Stimulated activated CD4-positive, alpha-beta T cell treated with anti-CD3 and anti-CD28 coated beads, TNF-alpha, amount 100 ng/mL, for 4 hours (primary cell): ENCODE measurements around the gene PPOX.

Experiments
- DNase-seq, 3 experiments: peaks; one replicate each; pipeline ENCODE4 v3.0.0-alpha.2; 2020; ENCODE audit warnings: low read depth in 3 of 3

The PPOX gene

DNA sequence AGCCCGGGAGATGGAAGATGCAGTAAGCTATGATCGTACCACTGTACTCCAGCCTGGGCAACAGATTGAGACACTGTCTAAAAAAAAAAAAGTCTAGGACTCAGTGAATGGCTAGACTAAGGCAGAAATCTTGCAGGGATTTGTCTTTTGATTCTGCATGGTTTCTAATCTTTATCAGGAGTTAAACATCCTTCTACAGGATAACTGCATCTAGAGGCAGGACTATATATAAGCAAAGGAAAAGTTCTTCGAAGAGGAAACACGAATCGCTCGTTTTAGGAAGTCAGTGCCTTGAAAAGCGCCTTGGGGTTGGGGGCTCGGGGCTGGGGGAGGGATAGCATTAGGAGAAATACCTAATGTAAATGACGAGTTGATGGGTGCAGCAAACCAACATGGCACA is 13.1 kb upstream of the PPOX start:
- no peak for DNase-seq

GRCh38 chr1:161153682-161154337 is 12.4 kb upstream of the PPOX start, which contains the start of gene UFC1:
Gene UFC1, plus strand, starts transcription at chr1:161153978. Its CDS starts 20 bp downstream, at chr1:161153998.
- peak; percentile 59 to 66 (median 61) for DNase-seq

GRCh38 chr1:161157867-161158266 is 8.4 kb upstream of the PPOX start:
- DNase-seq: no peak

- DNase-seq: no peak
These were observed 7.8 kb upstream of the PPOX start for GRCh38 chr1:161158316-161159010.

- peak; percentile 85 to 87 (median 87) for DNase-seq
These were observed 6.9 kb upstream of the PPOX start, which contains the start of gene USP21 for GRCh38 chr1:161159087-161159912. Gene USP21, plus strand, starts transcription at chr1:161159500. Its CDS starts 1,141 bp downstream, at chr1:161160641.

GRCh38 chr1:161159913-161160243 is 6.3 kb upstream of the PPOX start:
- DNase-seq: no peak

- no peak for DNase-seq
These were observed 5.5 kb upstream of the PPOX start for GRCh38 chr1:161160671-161161145.

GRCh38 chr1:161161652-161162051 is 4.6 kb upstream of the PPOX start:
- DNase-seq: no peak

- no peak for DNase-seq
These were observed 4.2 kb upstream of the PPOX start for GRCh38 chr1:161162052-161162451.

- no peak for DNase-seq
These were observed 3.4 kb upstream of the PPOX start for GRCh38 chr1:161162806-161163205.

GRCh38 chr1:161163793-161164192 is 2.4 kb upstream of the PPOX start:
- no peak for DNase-seq

DNA sequence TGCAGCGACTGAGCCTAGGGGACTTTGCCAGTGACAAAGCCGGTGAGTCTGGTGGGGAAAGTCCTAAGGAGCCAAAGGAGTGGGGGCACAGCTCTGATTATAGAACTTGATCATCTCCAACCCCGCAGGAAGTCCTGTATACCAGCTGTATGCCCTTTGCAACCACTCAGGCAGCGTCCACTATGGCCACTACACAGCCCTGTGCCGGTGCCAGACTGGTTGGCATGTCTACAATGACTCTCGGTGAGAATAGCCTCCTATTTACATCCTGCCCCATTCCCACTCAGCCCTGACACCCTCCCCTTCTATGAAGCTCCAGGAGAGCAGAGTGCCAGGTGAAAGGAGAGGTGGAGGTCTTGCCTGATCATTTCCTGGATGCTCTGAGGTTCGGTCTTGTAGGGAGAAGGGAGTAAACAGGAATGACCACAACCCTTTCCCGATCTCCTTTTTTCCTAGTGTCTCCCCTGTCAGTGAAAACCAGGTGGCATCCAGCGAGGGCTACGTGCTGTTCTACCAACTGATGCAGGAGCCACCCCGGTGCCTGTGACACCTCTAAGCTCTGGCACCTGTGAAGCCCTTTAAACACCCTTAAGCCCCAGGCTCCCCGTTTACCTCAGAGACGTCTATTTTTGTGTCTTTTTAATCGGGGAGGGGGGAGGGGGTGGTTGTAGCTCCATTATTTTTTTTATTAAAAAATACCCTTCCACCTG is 1.2 kb upstream of the PPOX start:
- DNase-seq: no peak

DNA sequence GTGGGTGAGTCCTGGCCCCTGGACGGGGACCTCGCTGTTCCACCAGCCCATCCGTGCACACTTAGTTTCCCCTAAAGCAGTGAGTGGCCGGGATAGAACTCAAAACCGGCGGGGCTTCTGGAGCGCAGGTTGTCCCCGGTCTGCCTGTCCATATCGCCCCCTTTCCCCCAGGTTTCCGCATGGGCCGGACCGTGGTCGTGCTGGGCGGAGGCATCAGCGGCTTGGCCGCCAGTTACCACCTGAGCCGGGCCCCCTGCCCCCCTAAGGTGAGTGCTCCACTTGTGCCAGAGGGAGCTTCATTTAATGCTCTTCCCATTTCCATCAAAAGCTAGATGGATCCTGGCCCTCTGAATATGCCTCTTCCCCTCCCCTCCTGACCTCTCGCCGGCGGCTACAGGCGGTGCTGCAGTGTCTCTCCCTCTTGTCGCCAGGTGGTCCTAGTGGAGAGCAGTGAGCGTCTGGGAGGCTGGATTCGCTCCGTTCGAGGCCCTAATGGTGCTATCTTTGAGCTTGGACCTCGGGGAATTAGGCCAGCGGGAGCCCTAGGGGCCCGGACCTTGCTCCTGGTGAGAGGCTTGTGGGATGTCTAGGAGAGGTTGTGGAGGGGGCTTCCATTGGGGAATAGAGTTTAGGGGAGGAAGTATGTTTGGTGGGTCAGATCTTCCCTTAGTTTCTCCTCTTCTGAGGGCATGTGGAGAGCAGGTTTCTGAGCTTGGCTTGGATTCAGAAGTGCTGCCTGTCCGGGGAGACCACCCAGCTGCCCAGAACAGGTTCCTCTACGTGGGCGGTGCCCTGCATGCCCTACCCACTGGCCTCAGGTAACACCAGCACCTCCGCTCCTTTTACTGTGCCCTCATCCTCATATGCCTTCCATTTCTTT is 683 bp downstream of the PPOX start:
- no peak for DNase-seq

- no peak for DNase-seq
These were observed 2.7 kb downstream of the PPOX start for GRCh38 chr1:161168906-161169305.

GRCh38 chr1:161171191-161171590 is 5.0 kb downstream of the PPOX start:
- DNase-seq: no peak

GRCh38 chr1:161171696-161172095 is 5.5 kb downstream of the PPOX start:
- DNase-seq: no peak

- no peak for DNase-seq
These were observed 6.1 kb downstream of the PPOX start for GRCh38 chr1:161172349-161172748.

DNA sequence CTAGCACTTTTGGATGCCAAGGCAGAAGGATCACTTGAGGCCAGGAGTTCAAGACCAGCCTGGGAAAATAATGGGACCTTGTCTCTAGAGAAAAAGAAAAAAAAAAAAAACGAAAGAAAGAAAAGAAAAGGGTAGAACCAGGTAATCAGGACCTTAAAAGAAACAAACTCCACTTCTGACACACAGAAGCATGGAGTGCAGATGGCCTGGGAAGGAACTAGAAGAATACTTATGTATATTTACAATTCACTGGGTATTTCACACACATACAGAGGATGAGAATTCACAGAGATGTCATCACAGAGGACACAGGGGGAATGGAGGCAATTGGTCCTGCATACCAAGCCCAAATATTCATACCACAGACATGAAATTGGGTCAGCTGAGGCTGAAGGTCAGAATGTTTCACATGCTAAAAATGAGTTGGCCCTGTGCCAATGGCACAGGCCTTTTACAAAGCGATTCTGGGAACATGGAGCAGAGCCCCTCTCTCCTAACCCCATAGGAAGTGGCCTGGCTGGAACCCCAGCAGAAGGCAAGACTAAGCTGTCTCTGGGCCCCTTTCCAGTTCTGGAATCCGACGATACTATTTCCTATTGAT is 6.7 kb downstream of the PPOX start:
- no peak for DNase-seq

DNA sequence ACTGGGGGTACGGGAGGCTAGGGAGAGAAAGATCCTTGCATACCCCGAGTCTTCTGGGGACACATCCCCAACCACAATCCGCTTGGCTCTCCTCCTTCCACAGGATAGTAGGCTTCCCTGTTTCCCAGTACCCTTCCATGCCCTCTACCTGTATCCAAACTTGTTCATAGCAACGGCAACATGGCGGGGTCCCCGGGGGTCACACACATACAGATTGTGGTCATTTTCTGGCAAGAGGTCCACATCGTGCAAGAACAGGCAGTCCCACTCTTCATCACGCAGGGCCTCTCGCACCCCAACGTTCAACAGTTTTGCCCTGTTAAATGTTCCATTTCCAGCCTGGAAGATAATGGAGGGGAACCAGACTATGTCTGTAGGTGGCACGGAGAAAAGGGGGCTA is 7.5 kb downstream of the PPOX start:
- DNase-seq: no peak

DNA sequence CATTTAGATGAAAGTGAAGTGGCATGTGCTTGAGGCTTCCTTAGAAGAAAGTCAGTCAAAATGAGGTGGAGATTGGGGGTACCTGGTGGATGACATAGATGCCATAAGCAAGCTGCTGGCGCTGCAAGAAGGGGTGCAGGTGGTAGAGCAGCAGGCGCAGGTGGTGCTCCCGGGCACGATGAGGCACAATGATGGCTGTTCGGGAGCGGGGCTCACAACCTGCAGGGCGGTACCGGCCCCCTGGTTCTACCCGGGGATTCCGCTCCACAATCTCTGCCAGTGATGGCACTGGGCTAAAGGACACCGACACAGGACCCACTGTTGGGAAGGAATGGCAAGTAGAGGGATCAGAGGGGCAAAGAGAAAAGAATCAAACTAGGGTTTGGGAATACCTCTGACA is 8.7 kb downstream of the PPOX start:
- no peak for DNase-seq
